SK-N-SH treated with all-trans-retinoic acid at 6 μM for 48 hours (cell line): ENCODE measurements around the gene EXOSC1.

Source experiments
- ARNTL ChIP-seq: fragments of 450-650 bp; formaldehyde crosslinking; IDR thresholded peaks from 2 replicates; pipeline ENCODE4 v1.5.0; 2020; ENCODE audit warnings: low read depth, mild to moderate bottlenecking, moderate library complexity, borderline replicate concordance
- BACH2 ChIP-seq: fragments of 250-450 bp; sonication (Bioruptor Pico); IDR thresholded peaks from 2 replicates; pipeline ENCODE4 v1.9.0; 2021; ENCODE audit warnings: mild to moderate bottlenecking, borderline replicate concordance
- CREB5 ChIP-seq: fragments of 250-450 bp; sonication (Bioruptor Pico); IDR thresholded peaks from 2 replicates; pipeline ENCODE4 v1.5.1; 2020; ENCODE audit warnings: low read depth, mild to moderate bottlenecking, moderate library complexity
- GLIS3 ChIP-seq: fragments of 250-450 bp; sonication (Bioruptor Pico); IDR thresholded peaks from 2 replicates; pipeline ENCODE4 v1.5.0; 2020; ENCODE audit warnings: mild to moderate bottlenecking, moderate library complexity
- OSR1 ChIP-seq: fragments of 250-450 bp; sonication (Bioruptor Pico); IDR thresholded peaks from 2 replicates; pipeline ENCODE4 v1.8.0; 2022; ENCODE audit warnings: moderate library complexity, mild to moderate bottlenecking, inconsistent platforms
- PATZ1 ChIP-seq: fragments of 250-450 bp; sonication (Bioruptor Pico); IDR thresholded peaks from 2 replicates; pipeline ENCODE4 v1.8.0; 2020; ENCODE audit warnings: mild to moderate bottlenecking, moderate library complexity, borderline replicate concordance
- POU6F1 ChIP-seq: fragments of 250-450 bp; sonication (Bioruptor Pico); IDR thresholded peaks from 2 replicates; pipeline ENCODE4 v1.8.0; 2021; ENCODE audit warnings: low read depth, mild to moderate bottlenecking, moderate library complexity, borderline replicate concordance
- PPARA ChIP-seq: fragments of 250-450 bp; sonication (Bioruptor Pico); IDR thresholded peaks from 2 replicates; pipeline ENCODE4 v1.5.0; 2020; ENCODE audit warnings: mild to moderate bottlenecking, borderline replicate concordance
- RARB ChIP-seq: fragments of 250-450 bp; sonication (Bioruptor Pico); IDR thresholded peaks from 2 replicates; pipeline ENCODE4 v1.8.0; 2021; ENCODE audit warnings: mild to moderate bottlenecking, moderate library complexity
- TSHZ2 ChIP-seq: fragments of 250-450 bp; sonication (Bioruptor Pico); IDR thresholded peaks from 2 replicates; pipeline ENCODE4 v1.5.0; 2020; ENCODE audit warnings: mild to moderate bottlenecking, moderate library complexity
- ZC3H10 ChIP-seq: fragments of 250-450 bp; sonication (Bioruptor Pico); IDR thresholded peaks from 2 replicates; pipeline ENCODE4 v1.5.1; 2021; ENCODE audit warnings: mild to moderate bottlenecking, moderate library complexity
- ZFP3 ChIP-seq: fragments of 250-450 bp; sonication (Bioruptor Pico); IDR thresholded peaks from 2 replicates; pipeline ENCODE4 v1.5.0; 2020; ENCODE audit warnings: mild to moderate bottlenecking, moderate library complexity
- ZFP30 ChIP-seq: fragments of 450-650 bp; formaldehyde crosslinking; IDR thresholded peaks from 2 replicates; pipeline ENCODE4 v1.5.0; 2022; ENCODE audit warnings: mild to moderate bottlenecking, moderate library complexity

- TF ChIP-seq PPARA (CRISPR knock-in tag) (no peak), ZFP30 (no peak), ZFP3 (no peak), BACH2 (CRISPR knock-in tag) (no peak), CREB5 (no peak), PATZ1 (CRISPR knock-in tag) (no peak), ARNTL (CRISPR knock-in tag) (no peak), RARB (no peak), POU6F1 (CRISPR knock-in tag) (no peak), ZC3H10 (no peak), OSR1 (CRISPR knock-in tag) (no peak), TSHZ2 (CRISPR knock-in tag) (no peak), GLIS3 (CRISPR knock-in tag) (no peak)
Observed at GRCh38 chr10:97485647-97486281, 40.0 kb upstream of the EXOSC1 start.
